Thyroid gland (tissue), 4 donors: ENCODE results near the gene SORL1-AS1.

Experiments
- POLR2A ChIP-seq, 2 donors: fragments of 450-650 bp; IDR thresholded peaks; one replicate each; pipeline ENCODE4 v1.6.1; 2017; ENCODE audit warnings: antibody characterized with exemption in 2 of 2, mild to moderate bottlenecking in 2 of 2, moderate library complexity in 1 of 2
- TF ChIP-seq, protein P1 (sequence below), 6 experiments: fragments of 200-600 bp in 3 of 6; fragments of 450-650 bp in 3 of 6; sonication (generic) in 3 of 6; IDR thresholded peaks; one replicate each; pipeline ENCODE4 v1.5.1; 2016 to 2019; ENCODE audit warnings: antibody characterized with exemption in 6 of 6, mild to moderate bottlenecking in 2 of 6, inconsistent platforms in 1 of 6, moderate library complexity in 1 of 6

DNA sequence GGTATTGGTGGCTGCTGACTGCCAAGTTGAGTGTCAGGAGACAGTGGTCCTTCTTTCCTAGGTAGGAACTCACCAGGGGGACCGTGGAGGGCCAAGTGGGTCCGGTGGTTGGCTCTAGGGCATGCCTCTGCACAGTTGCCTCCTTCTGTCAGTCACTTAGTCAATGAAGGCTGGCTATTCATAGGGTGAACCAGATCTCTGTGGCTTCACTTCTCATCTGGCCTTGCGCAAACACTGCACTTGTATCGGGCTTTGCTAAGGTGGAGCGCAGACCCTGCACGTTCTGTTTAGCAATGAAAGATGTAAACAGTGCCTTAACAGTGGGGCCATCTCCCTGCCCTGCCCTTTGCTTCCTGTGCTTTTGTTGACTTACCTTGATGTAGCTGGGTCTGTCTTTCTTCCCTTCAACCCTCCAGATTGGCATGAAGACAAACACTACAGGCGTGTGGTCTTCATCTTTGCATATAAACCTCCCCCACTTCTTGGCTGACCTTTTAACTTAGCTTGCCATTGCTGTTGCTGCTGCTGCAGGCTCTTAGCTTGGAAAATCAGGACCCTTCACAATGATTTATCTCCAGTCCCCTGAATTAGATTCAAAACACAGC is 6.7 kb upstream of the SORL1-AS1 start:
- TF ChIP-seq, protein P1, sequence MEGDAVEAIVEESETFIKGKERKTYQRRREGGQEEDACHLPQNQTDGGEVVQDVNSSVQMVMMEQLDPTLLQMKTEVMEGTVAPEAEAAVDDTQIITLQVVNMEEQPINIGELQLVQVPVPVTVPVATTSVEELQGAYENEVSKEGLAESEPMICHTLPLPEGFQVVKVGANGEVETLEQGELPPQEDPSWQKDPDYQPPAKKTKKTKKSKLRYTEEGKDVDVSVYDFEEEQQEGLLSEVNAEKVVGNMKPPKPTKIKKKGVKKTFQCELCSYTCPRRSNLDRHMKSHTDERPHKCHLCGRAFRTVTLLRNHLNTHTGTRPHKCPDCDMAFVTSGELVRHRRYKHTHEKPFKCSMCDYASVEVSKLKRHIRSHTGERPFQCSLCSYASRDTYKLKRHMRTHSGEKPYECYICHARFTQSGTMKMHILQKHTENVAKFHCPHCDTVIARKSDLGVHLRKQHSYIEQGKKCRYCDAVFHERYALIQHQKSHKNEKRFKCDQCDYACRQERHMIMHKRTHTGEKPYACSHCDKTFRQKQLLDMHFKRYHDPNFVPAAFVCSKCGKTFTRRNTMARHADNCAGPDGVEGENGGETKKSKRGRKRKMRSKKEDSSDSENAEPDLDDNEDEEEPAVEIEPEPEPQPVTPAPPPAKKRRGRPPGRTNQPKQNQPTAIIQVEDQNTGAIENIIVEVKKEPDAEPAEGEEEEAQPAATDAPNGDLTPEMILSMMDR (IDR thresholded peaks at IDR 0.05): no peak
- TF ChIP-seq POLR2A (IDR thresholded peaks at IDR 0.05): no peak
